Smooth muscle cell (in vitro differentiated cells): ENCODE measurements around the gene SARNP. TPM values are rescaled to one million over a fixed set of nuclear protein-coding genes. Genes with fewer than 3 reads are reported as not detected.

Source experiments
- DNase-seq: peaks from one replicate; lab custom pipeline; 2025; ENCODE audit not compliant: unreplicated experiment; lab: John Stamatoyannopoulos, UW
- H2AFZ ChIP-seq: fragments of 200-600 bp; sonication (generic); 2 replicates; pipeline ENCODE4 v1.6.0; 2016; ENCODE audit warnings: antibody characterized with exemption, low read depth, mild to moderate bottlenecking
- H3F3A ChIP-seq: fragments of 200-600 bp; sonication (generic); 2 replicates; pipeline ENCODE4 v1.6.0; 2017; ENCODE audit warnings: antibody characterized with exemption, low read depth
- H3K27ac ChIP-seq: fragments of 200-600 bp; sonication (generic); 2 replicates; pipeline ENCODE4 v1.5.1; 2016; ENCODE audit warnings: low read depth, mild to moderate bottlenecking
- H3K27me3 ChIP-seq: fragments of 200-600 bp; sonication (generic); 2 replicates; pipeline ENCODE4 v1.6.1; 2016; ENCODE audit warnings: low read depth, mild to moderate bottlenecking
- H3K36me3 ChIP-seq: fragments of 200-600 bp; sonication (generic); 2 replicates; pipeline ENCODE4 v1.5.1; 2016; ENCODE audit warnings: low read depth
- H3K4me1 ChIP-seq: fragments of 200-600 bp; sonication (generic); 2 replicates; pipeline ENCODE4 v1.5.1; 2016; ENCODE audit warnings: low read depth
- H3K4me2 ChIP-seq: fragments of 200-600 bp; sonication (generic); 2 replicates; pipeline ENCODE4 v1.6.0; 2016; ENCODE audit warnings: mild to moderate bottlenecking
- H3K4me3 ChIP-seq: fragments of 200-600 bp; sonication (generic); 2 replicates; pipeline ENCODE4 v1.5.1; 2016; ENCODE audit warnings: mild to moderate bottlenecking
- H3K79me2 ChIP-seq: fragments of 200-600 bp; sonication (generic); 2 replicates; pipeline ENCODE4 v1.6.0; 2016; ENCODE audit warnings: low read depth, mild to moderate bottlenecking
- H3K9ac ChIP-seq: fragments of 200-600 bp; sonication (generic); 2 replicates; pipeline ENCODE4 v1.6.0; 2016; ENCODE audit warnings: low read depth
- H3K9me3 ChIP-seq: fragments of 200-600 bp; sonication (generic); replicated peaks from 2 replicates; pipeline ENCODE4 v1.5.1; 2016; ENCODE audit warnings: low read depth
- H4K20me1 ChIP-seq: fragments of 200-600 bp; sonication (generic); 2 replicates; pipeline ENCODE4 v1.6.0; 2016; ENCODE audit warnings: low read depth
- WGBS: methylation state at CpG from one replicate; pipeline ENCODE4 v1.1.7; 2016; ENCODE audit warnings: low lambda C conversion rate; 5-methylcytosine and 5-hydroxymethylcytosine counted together
- polyA plus RNA-seq: library from polyadenylated mRNA; unstranded; fragments of >200 nt; fragmentation: Nextera tagmentation; extraction: Ambion mirVana; gene quantifications from 2 replicates; pipeline ENCODE4 v1.2.1, GENCODE V29; 2016
- total RNA-seq: library from RNA; depleted of rRNA; stranded (reverse); fragments of >200 nt; gene quantifications from 2 replicates; pipeline ENCODE4 v1.2.3, GENCODE V29; 2014
- TF ChIP-seq, protein P1 (sequence below): fragments of 200-600 bp; sonication (generic); IDR thresholded peaks from 2 replicates; pipeline ENCODE4 v1.5.1; 2017; ENCODE audit warnings: borderline replicate concordance, mild to moderate bottlenecking, antibody characterized with exemption; ENCODE audit not compliant: insufficient read depth, poor library complexity, severe bottlenecking

The SARNP gene
- total and polyA plus RNA-seq, 2 experiments from 2014 or later = 128 to 169 TPM

DNA sequence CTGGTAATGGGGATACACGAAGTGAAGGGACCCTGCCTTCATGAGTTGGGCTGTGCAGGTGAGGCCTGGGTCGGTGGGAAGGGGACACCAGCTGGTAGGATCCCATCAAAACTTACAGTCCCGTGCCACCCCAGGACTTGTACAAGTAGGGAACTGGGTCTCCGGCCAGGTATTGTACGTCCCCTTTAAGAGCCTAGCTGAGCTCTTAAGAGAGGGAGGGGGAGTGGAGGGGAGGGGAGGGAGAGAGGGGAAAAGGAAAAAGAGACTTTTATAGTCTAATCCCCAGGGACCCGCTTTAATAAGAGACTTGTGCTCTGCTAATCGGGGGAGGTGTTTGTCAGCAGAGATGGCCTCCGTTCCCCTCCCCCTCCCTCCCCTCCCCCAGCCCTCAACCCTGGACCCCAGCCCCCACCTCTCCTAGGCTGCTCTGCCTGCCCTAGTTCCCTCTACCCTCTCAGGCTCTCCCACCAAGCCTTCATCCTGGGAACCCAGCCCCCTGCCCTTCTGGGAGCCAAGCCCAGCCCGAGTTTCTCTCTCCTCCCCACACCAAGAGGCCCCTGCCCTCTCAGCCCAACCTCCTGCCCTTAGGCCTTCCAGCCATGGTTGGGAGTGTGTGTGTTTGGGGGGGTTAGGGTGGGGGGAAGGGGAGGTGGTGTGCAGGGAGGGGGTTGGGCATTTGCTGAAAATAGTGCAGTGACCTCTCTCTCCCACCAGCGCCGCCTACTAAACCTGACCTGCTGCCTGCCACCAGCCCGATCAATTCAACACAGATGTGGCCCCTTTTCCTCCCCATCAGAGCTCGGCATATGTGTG is 72.0 kb downstream of the SARNP start:
- TF ChIP-seq, protein P1, sequence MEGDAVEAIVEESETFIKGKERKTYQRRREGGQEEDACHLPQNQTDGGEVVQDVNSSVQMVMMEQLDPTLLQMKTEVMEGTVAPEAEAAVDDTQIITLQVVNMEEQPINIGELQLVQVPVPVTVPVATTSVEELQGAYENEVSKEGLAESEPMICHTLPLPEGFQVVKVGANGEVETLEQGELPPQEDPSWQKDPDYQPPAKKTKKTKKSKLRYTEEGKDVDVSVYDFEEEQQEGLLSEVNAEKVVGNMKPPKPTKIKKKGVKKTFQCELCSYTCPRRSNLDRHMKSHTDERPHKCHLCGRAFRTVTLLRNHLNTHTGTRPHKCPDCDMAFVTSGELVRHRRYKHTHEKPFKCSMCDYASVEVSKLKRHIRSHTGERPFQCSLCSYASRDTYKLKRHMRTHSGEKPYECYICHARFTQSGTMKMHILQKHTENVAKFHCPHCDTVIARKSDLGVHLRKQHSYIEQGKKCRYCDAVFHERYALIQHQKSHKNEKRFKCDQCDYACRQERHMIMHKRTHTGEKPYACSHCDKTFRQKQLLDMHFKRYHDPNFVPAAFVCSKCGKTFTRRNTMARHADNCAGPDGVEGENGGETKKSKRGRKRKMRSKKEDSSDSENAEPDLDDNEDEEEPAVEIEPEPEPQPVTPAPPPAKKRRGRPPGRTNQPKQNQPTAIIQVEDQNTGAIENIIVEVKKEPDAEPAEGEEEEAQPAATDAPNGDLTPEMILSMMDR = no peak
- no peak for DNase-seq
- Histone ChIP-seq H3K27ac (peak overlapping the region; percentile 58), H3K79me2 (peaks cover 7% of the 10 kb centered on the region), H3K9me3 (no peaks in the 10 kb centered on the region), H3K27me3 (no peaks in the 10 kb centered on the region), H3K36me3 (peaks cover under 1% of the 10 kb centered on the region), H3K4me3 (peak overlapping the region; percentile 80), H2AFZ (no peak overlapping the region), H3K9ac (no peak overlapping the region), H3K4me1 (peaks cover 35% of the 10 kb centered on the region), H3K4me2 (peak overlapping the region; percentile 96), H4K20me1 (peaks cover 48% of the 10 kb centered on the region), H3F3A (no peaks in the 10 kb centered on the region)
- 10% methylated on average over 11 of the region's 13 CpGs for WGBS

DNA sequence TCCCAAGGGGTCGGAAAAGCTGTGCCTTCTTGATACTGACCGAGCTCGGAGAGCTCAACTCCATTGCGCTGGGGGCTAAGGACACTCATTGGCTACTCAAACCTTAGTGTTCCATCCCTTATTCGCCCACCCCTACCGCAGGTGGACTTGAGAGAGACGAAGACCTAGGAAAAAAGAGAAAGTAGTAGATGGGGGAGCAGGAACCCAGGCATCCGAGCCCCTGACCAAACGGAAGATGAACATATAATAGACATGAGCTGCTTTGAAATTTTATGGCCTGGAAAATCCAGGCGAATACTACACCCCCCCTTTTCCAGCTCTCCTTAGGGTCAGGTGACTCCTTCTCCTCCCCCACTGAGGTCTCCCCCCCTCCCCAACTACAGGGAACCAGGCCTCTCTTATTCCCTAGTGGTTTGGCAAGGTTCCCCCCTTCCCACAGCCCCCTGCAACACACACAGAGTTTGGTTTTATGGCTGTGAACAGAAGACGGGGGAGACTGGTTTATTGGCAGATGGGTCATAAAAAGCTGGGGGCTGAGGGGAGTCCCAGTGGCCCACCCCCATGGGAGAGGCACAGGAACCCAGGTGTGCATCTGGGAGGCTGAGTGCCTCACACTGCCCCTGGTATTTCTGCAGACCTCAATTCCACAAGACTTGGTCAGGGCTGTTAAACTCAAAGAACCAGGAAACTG is 73.0 kb downstream of the SARNP start:
- Histone ChIP-seq H2AFZ (no peak overlapping the region), H3K27ac (no peak overlapping the region), H3K79me2 (peaks cover 7% of the 10 kb centered on the region), H3K4me2 (peak overlapping the region; percentile 96), H3K36me3 (no peaks in the 10 kb centered on the region), H3F3A (no peaks in the 10 kb centered on the region), H3K4me3 (peak overlapping the region; percentile 80), H3K4me1 (peaks cover 35% of the 10 kb centered on the region), H3K9me3 (no peaks in the 10 kb centered on the region), H3K27me3 (no peaks in the 10 kb centered on the region), H3K9ac (no peak overlapping the region), H4K20me1 (peaks cover 48% of the 10 kb centered on the region)
- no peak for DNase-seq
- TF ChIP-seq, protein P1 = no peak
- WGBS = 6% methylated on average over 10 of the region's 11 CpGs

DNA sequence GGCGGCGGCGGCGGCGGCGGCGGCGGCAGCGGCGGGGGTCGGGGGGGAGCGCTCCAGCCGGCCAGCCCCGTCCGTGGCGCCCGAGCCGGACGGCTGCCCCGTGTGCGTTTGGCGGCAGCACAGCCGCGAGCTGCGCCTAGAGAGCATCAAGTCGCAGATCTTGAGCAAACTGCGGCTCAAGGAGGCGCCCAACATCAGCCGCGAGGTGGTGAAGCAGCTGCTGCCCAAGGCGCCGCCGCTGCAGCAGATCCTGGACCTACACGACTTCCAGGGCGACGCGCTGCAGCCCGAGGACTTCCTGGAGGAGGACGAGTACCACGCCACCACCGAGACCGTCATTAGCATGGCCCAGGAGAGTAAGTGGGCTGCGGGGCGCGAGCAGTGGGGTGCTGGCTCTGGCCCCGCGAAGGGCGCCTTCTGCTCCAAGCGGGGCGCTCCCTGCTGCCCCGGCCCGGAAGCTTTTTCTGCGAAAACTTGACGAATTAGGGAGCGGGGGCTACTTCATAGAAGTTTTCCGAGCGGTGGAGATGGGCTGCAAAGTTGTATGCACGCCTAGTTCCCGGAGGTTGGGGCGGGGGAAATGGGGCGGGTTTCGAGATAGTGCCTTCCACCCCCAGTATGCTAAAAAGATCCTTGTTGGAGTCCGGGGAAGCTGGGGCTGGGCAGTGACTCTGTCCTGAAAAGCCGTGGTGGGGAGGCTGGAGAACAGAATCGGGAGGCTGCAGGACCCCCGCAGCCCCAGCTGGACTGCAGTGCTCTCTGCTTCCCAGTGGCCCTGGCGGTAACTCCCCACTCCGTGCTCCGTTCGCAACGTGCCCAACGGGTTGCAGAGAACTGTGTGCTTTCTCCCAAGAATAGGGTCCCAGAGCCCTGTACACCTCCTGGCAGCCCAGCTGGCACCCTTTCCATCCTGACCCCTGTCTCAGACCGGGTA is 73.9 kb downstream of the SARNP start:
- no peaks in the 10 kb centered on the region for H3K9me3 ChIP-seq
- H3K9ac ChIP-seq = peak overlapping the region; percentile 61
- H3K79me2 ChIP-seq = peaks cover 7% of the 10 kb centered on the region
- peaks cover 35% of the 10 kb centered on the region for H3K4me1 ChIP-seq
- peak overlapping the region; percentile 96 for H3K4me2 ChIP-seq
- peak overlapping the region; percentile 80 for H3K4me3 ChIP-seq
- H2AFZ ChIP-seq = no peak overlapping the region
- H3F3A ChIP-seq = no peaks in the 10 kb centered on the region
- H3K27me3 ChIP-seq = no peaks in the 10 kb centered on the region
- WGBS = 1% methylated on average over 58 of the region's 73 CpGs
- H3K36me3 ChIP-seq = no peaks in the 10 kb centered on the region
- no peak overlapping the region for H3K27ac ChIP-seq
- H4K20me1 ChIP-seq = peaks cover 42% of the 10 kb centered on the region
- DNase-seq = no peak
- TF ChIP-seq, protein P1 = no peak
